ENCODE measurements around the gene CNPY4. TPM values are rescaled to one million over a fixed set of nuclear protein-coding genes. Genes with fewer than 3 reads are reported as not detected.

Gene CNPY4
- total RNA-seq, 1 experiment from 2014 or later, result 26.6 TPM

DNA sequence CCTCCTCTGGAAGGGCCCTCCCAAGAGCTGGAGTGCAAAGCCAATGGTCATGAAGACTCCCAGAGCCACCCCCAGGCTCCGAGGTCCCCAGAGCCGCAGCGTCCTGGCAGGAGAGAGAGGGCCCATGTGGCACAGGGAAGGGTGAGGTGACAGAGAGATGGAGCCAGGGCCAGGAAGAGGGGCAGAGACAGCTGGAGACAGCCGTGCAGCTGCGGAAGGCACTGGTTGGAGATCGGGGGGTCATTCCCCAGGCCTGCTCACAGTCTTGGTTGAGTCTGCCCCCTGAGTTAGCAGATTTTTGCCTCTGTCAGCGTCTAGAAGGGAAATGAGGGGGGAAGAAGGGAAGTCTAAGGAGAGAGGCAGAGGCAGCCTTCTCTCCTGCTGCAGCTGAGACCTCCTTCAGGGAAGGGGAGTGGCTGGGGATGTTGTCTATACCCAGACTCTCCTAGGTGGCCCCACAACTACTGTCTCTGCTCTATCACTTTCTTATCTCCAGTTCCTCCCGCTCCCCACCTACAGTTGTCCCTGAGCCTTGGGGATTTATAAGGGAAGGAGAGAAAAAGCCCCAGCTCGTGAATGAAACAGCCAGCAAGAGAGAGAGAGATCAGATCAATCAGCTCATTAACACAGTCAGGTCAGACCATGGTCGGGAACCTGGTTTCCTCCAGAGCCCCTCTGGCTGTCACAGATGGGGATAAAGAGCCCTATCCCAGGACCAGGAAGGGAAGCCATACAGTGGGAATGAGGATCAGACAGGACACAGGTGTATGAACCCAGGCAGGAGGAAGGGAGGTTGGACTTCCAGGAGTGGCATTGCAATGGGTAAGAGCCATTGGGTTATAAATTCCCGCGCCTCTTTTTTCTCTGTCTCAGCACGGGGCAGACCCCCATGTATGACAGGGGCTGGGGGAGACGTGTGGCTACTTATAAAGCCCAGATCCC lies 47.8 kb downstream of the CNPY4 start:
- Histone ChIP-seq H3K27me3 (no peaks in the 10 kb centered on the region), H3K9me3 (no peaks in the 10 kb centered on the region), H3K4me3 (no peak overlapping the region), H3K36me3 (no peaks in the 10 kb centered on the region)
- DNase-seq, result no peak

DNA sequence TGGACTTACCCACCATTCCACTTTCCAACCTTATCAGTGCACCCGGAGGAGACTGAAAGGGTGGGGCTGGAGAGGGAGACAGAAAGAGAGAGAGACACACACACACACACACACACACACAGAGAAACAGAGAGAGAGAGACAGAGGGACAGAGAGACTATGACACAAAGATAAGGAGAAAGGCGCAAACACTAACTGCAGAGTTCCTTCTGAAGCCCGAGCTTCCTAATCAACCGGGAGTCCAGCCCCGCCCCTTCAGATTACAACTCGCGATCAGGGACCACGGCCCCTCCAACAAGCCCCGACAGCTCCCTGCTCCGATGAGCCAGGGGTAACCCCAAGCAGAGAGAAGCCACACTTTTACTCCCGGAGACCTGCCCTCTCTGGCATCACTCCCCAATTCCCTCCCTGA lies 48.5 kb downstream of the CNPY4 start:
- Histone ChIP-seq H3K9me3 (no peaks in the 10 kb centered on the region), H3K4me3 (peak overlapping the region; percentile 22), H3K36me3 (no peaks in the 10 kb centered on the region), H3K27me3 (no peaks in the 10 kb centered on the region)
- DNase-seq, result no peak

DNA sequence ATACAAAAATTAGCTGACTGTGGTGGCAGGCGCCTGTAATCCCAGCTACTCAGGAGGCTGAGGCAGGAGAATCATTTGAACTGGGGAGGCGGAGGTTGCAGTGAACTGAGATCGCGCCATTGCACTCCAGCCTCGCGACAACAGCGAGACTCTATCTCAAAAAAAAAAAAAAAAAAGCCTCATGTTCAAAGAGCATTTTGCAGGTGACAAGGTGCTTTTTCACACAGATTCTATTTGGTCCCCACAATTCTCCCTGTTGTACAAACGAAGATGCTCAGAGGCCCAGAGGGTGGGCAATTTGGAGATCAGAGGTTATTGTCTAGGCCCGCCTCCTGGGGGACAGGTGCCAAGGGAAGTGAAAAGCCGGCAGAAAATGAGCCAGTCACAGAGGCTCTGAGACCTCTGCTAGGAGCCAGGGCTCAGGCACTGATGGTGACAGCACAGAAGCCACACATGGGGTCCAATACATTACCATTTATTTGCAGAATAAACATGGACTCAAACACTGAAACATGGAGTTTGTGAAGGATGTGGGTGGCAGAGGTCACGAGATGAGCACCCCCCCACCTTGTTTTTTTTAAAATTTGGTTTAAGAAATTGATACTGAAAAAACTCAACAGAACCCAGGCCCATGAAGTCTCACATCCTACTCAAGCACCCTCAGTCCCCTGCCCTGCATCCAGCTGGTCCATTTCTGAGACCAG lies 49.9 kb downstream of the CNPY4 start:
- no peak for DNase-seq
- H3K9me3 ChIP-seq, result no peaks in the 10 kb centered on the region
- no peak overlapping the region for H3K4me3 ChIP-seq
- H3K36me3 ChIP-seq, result no peaks in the 10 kb centered on the region
- H3K27me3 ChIP-seq, result no peaks in the 10 kb centered on the region

DNA sequence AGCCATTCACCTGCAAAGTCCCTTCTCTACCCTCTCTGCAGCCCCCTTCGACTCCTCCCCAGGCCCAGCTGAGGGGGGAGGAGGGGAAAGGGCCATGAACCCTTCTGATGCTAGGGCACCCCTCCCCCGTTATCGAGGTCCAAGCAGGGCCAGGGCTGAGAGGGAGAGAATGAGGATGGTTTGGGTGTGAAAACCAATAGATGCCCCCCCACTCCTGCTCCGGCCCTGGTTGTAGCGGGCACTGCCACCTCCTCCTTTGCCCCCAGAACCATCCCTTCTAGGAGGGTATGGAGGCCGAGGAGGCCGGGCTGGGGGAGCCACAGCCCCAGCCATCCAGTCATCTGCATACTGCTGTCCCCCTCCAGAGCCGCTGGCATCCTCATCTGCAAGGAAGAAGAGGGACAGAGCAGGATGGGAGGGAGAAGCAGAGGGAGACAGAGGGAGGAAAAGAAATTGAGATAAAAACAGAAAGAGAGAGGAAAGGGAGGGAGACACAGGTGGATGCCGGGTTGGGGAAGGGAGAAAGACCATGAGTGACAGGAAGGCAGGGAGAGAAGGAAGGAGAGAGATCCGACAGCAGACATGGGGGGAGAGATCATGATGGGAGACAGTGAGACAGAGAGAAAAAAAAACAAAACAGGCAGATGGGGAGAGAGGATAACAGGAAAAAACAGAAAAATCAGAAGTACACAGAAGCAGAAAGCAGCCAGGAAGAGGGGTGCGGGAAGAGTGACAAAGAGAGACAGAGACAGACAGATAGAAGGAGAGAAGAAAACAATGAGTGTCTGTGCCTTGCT lies 50.9 kb downstream of the CNPY4 start:
- H3K4me3 ChIP-seq, result no peak overlapping the region
- H3K36me3 ChIP-seq, result no peaks in the 10 kb centered on the region
- no peak for DNase-seq
- H3K9me3 ChIP-seq, result no peaks in the 10 kb centered on the region
- H3K27me3 ChIP-seq, result no peaks in the 10 kb centered on the region

DNA sequence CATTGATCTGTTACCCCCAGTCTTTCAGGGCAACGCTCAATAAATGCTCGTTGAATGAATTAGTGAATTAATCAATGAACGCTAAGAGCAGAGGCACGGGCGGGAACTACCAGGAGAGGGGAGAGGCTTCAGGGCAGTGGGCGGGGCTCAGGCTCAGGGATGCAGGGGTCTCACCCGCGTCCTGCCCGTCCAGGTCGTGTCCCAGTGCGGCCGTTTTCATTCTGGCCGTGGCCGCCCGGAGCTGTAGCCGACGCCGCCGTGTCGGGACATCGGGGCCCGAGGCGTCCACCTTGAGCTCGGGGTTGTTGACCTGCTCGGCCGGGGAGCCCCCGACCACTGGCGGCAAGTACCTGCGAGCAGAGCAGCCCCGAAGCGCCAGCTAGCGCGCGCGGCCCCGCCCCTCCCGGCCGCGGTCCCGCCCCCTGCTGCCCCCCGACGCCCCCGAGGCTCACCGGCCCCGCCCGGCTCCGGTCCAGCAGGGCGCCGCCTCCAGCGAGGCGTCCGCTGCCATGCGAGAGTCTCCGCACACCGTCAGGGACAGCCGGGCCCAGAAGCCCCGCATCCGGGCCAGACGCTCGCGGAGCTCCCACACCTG lies 51.8 kb downstream of the CNPY4 start:
- no peak for DNase-seq
- no peaks in the 10 kb centered on the region for H3K36me3 ChIP-seq
- H3K27me3 ChIP-seq, result no peaks in the 10 kb centered on the region
- H3K9me3 ChIP-seq, result no peaks in the 10 kb centered on the region
- H3K4me3 ChIP-seq, result no peak overlapping the region

DNA sequence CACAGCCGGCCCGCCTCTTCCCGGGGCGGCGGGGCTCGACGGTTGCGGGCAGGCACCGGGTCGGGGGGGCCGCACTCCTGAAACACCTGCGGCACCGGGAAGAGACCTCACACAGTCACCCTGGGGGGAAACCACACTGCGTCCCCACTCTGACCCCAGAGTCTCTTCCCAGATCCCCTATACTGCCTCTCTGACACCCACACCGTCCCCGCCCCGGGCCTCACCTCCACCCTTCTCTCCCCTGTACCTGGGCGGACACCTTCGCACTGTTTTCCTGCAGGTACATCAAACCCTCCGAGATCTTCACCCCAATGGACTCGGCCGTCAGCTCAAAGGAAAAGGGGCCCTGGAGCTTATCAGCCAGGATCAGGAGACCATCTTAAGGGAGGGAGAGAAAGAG lies 52.4 kb downstream of the CNPY4 start:
- H3K36me3 ChIP-seq, result no peaks in the 10 kb centered on the region
- no peaks in the 10 kb centered on the region for H3K27me3 ChIP-seq
- DNase-seq, result no peak
- H3K9me3 ChIP-seq, result no peaks in the 10 kb centered on the region
- no peak overlapping the region for H3K4me3 ChIP-seq

DNA sequence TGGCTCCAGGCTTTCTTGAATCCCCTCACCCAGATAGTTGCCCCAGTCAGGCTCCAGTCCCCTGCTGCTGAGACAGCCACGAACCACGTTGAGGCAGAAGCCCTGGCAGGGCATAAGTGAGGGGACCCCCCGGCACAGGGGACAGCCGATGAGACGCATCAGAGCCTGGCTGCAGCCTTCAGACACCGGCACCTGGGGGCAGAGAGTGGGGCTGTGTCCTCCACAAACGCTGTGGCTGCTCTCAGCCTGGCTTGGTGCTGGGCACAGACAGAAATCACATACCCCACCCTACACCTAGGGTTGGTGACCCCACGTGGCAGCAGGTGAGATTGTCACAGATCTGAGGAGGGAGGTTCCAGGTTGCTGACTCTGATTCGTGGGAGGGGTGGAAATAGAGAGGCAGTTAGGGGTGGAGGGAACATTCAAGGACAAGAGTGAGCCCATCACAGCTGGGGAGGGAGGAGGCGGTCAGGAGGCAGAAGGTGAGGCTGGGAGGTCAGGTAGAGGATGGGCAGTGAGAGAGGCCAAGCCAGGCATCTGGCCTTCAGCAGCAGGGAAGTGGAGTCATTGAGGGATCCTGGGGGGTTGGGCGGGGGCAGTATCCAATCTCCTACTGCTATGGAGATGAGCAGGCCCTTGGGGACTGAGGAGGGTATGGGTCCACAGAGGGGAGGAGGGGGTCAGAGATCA lies 54.5 kb downstream of the CNPY4 start:
- Histone ChIP-seq H3K27me3 (no peaks in the 10 kb centered on the region), H3K9me3 (no peaks in the 10 kb centered on the region), H3K36me3 (no peaks in the 10 kb centered on the region), H3K4me3 (no peak overlapping the region)
- no peak for DNase-seq

DNA sequence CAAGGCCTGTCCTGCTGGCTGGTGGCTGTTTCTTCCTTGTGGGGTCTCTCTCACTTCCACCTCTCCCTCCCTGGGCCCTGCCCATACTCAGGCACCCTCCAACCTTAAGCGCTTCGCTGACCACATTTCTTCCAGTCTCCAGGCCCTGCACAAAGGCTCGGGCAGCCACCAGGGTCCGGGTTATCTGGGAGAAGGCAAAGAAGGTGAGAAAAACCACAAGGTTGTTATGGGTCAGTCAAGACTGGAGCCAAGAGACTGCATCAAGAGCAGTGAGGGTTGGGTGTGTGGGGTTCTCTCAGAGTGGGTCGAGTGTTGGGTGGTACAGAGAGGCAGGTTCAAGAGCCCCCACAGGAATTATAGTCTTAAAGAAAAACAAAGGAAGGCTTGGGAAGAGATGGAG lies 55.1 kb downstream of the CNPY4 start:
- Histone ChIP-seq H3K9me3 (no peaks in the 10 kb centered on the region), H3K36me3 (no peaks in the 10 kb centered on the region), H3K27me3 (no peaks in the 10 kb centered on the region), H3K4me3 (no peak overlapping the region)
- no peak for DNase-seq

Other genes starting within 250 kb of the CNPY4 start
- gene OR2AE1, start 242.6 kb upstream of the CNPY4 start, total RNA-seq (2014; rRNA removed; shearing (Covaris generic); ENCODE audit: low replicate concordance), result not detected in 2 replicates
- gene TRIM4, start 200.1 kb upstream of the CNPY4 start, total RNA-seq (2014; rRNA removed; shearing (Covaris generic); ENCODE audit: low replicate concordance), result 9.1 and 11.3 TPM in 2 replicates
- not detected in 2 replicates for gene GJC3, start 190.0 kb upstream of the CNPY4 start, total RNA-seq (2014; rRNA removed; shearing (Covaris generic); ENCODE audit: low replicate concordance)
- not detected in 2 replicates for gene AZGP1, start 143.6 kb upstream of the CNPY4 start, total RNA-seq (2014; rRNA removed; shearing (Covaris generic); ENCODE audit: low replicate concordance)
- 8.6 and 14.5 TPM in 2 replicates for gene ZKSCAN1, start 104.0 kb upstream of the CNPY4 start, total RNA-seq (2014; rRNA removed; shearing (Covaris generic); ENCODE audit: low replicate concordance)
- 3.6 and 6.3 TPM in 2 replicates for gene ZSCAN21, start 69.9 kb upstream of the CNPY4 start, total RNA-seq (2014; rRNA removed; shearing (Covaris generic); ENCODE audit: low replicate concordance)
- 11.0 and 39.4 TPM in 2 replicates for gene ZNF3, start 37.9 kb upstream of the CNPY4 start, total RNA-seq (2014; rRNA removed; shearing (Covaris generic); ENCODE audit: low replicate concordance)
- gene COPS6, start 30.7 kb upstream of the CNPY4 start, total RNA-seq (2014; rRNA removed; shearing (Covaris generic); ENCODE audit: low replicate concordance), result 58.3 and 78.2 TPM in 2 replicates
- gene MCM7, start 18.2 kb upstream of the CNPY4 start, total RNA-seq (2014; rRNA removed; shearing (Covaris generic); ENCODE audit: low replicate concordance), result 121 and 191 TPM in 2 replicates
- 16.8 and 28.4 TPM in 2 replicates for gene AP4M1, start 18.0 kb upstream of the CNPY4 start, total RNA-seq (2014; rRNA removed; shearing (Covaris generic); ENCODE audit: low replicate concordance)
- gene TAF6, start 276 bp upstream of the CNPY4 start, total RNA-seq (2014; rRNA removed; shearing (Covaris generic); ENCODE audit: low replicate concordance), result 10.8 and 30.6 TPM in 2 replicates
- 1.9 TPM in 1 of 2 replicates, not detected in the other for gene MBLAC1, start 7.3 kb downstream of the CNPY4 start, total RNA-seq (2014; rRNA removed; shearing (Covaris generic); ENCODE audit: low replicate concordance)
- 54.8 and 74.5 TPM in 2 replicates for gene LAMTOR4, start 29.3 kb downstream of the CNPY4 start, total RNA-seq (2014; rRNA removed; shearing (Covaris generic); ENCODE audit: low replicate concordance)
- 0.22 and 3.0 TPM in 2 replicates for gene TRAPPC14, start 39.1 kb downstream of the CNPY4 start, total RNA-seq (2014; rRNA removed; shearing (Covaris generic); ENCODE audit: low replicate concordance)
- gene GAL3ST4, start 49.0 kb downstream of the CNPY4 start, total RNA-seq (2014; rRNA removed; shearing (Covaris generic); ENCODE audit: low replicate concordance), result 0.44 TPM in 1 of 2 replicates, not detected in the other
- 0.33 TPM in 1 of 2 replicates, not detected in the other for gene GPC2, start 57.7 kb downstream of the CNPY4 start, total RNA-seq (2014; rRNA removed; shearing (Covaris generic); ENCODE audit: low replicate concordance)
- gene STAG3, start 58.3 kb downstream of the CNPY4 start, total RNA-seq (2014; rRNA removed; shearing (Covaris generic); ENCODE audit: low replicate concordance), result 0.13 TPM in 1 of 2 replicates, not detected in the other
- not detected in 2 replicates for gene PVRIG, start 100.3 kb downstream of the CNPY4 start, total RNA-seq (2014; rRNA removed; shearing (Covaris generic); ENCODE audit: low replicate concordance)
- not detected in 2 replicates for gene SPDYE3, start 188.1 kb downstream of the CNPY4 start, total RNA-seq (2014; rRNA removed; shearing (Covaris generic); ENCODE audit: low replicate concordance)
- 6.2 and 7.2 TPM in 2 replicates for gene PILRB, start 238.5 kb downstream of the CNPY4 start, total RNA-seq (2014; rRNA removed; shearing (Covaris generic); ENCODE audit: low replicate concordance)

Measured in MG63 (cell line).